OCI-LY1 (cell line): Measurements from ENCODE around the gene TMEM132A.

ENCODE experiments used
- H2AFZ ChIP-seq: fragments of 200-600 bp; sonication (generic), shearing (Covaris generic); 2 replicates; pipeline ENCODE4 v1.6.0; 2014; ENCODE audit warnings: antibody characterized with exemption, mild to moderate bottlenecking, low read length
- H3F3A ChIP-seq: fragments of 200-600 bp; sonication (generic), shearing (Covaris generic); 2 replicates; pipeline ENCODE4 v1.6.0; 2014; ENCODE audit warnings: mild to moderate bottlenecking, antibody characterized with exemption, low read length, moderate library complexity; ENCODE audit not compliant: insufficient read depth
- H3K27ac ChIP-seq: fragments of 200-600 bp; sonication (generic); 2 replicates; pipeline ENCODE4 v1.5.1; 2014; ENCODE audit warnings: low read length, mixed run types, mild to moderate bottlenecking, low read depth; ENCODE audit not compliant: poor library complexity, severe bottlenecking
- H3K27me3 ChIP-seq: fragments of 200-600 bp; sonication (generic); 2 replicates; pipeline ENCODE4 v1.6.0; 2014; ENCODE audit warnings: antibody characterized with exemption, mild to moderate bottlenecking, low read length, moderate library complexity; ENCODE audit not compliant: insufficient read depth
- H3K36me3 ChIP-seq: fragments of 200-600 bp; sonication (generic); 2 replicates; pipeline ENCODE4 v1.6.1; 2014; ENCODE audit warnings: mild to moderate bottlenecking, antibody characterized with exemption, low read length, moderate library complexity, mixed read lengths; ENCODE audit not compliant: insufficient read depth
- H3K4me1 ChIP-seq: fragments of 200-600 bp; sonication (generic); 2 replicates; pipeline ENCODE4 v1.5.1; 2014; ENCODE audit warnings: mild to moderate bottlenecking, low read length, moderate library complexity; ENCODE audit not compliant: insufficient read depth, severe bottlenecking
- H3K4me2 ChIP-seq: fragments of 200-600 bp; sonication (generic), shearing (Covaris generic); 2 replicates; pipeline ENCODE4 v1.6.1; 2014; ENCODE audit warnings: low read length
- H3K4me3 ChIP-seq: fragments of 200-600 bp; sonication (generic); 2 replicates; pipeline ENCODE4 v1.5.1; 2014; ENCODE audit warnings: low read length, low read depth, mild to moderate bottlenecking, mixed read lengths; ENCODE audit not compliant: poor library complexity, severe bottlenecking
- H3K79me2 ChIP-seq: fragments of 200-600 bp; shearing (Covaris generic); 2 replicates; pipeline ENCODE4 v1.6.1; 2016; ENCODE audit warnings: mixed run types, low read length, mixed read lengths; ENCODE audit not compliant: insufficient read depth
- H3K9ac ChIP-seq: fragments of 200-600 bp; sonication (generic), shearing (Covaris generic); 2 replicates; pipeline ENCODE4 v1.6.1; 2014; ENCODE audit warnings: mild to moderate bottlenecking, low read length, mixed read lengths
- H3K9me2 ChIP-seq: fragments of 200-600 bp; sonication (generic), shearing (Covaris generic); 2 replicates; pipeline ENCODE4 v1.6.1; 2014; ENCODE audit warnings: low read depth, mild to moderate bottlenecking, low read length, mixed read lengths
- H3K9me3 ChIP-seq: fragments of 200-600 bp; shearing (Covaris generic); 2 replicates; pipeline ENCODE4 v1.6.1; 2014; ENCODE audit warnings: low read length, mixed read lengths
- H4K20me1 ChIP-seq: fragments of 200-600 bp; sonication (generic), shearing (Covaris generic); 2 replicates; pipeline ENCODE4 v1.6.0; 2016; ENCODE audit warnings: mild to moderate bottlenecking, low read length; ENCODE audit not compliant: insufficient read depth
- CTCF ChIP-seq: fragments of 200-600 bp; sonication (generic), shearing (Covaris generic); IDR thresholded peaks from 2 replicates; pipeline ENCODE4 v1.5.1; 2017; ENCODE audit warnings: mild to moderate bottlenecking, antibody characterized with exemption, low read length, moderate library complexity, mixed read lengths
- EZH2 ChIP-seq: fragments of 200-600 bp; sonication (generic), shearing (Covaris generic); IDR thresholded peaks from 2 replicates; pipeline ENCODE4 v1.8.0; 2017; ENCODE audit warnings: borderline replicate concordance, mixed run types, mild to moderate bottlenecking, antibody characterized with exemption, low read length, moderate library complexity, mixed read lengths

The TMEM132A gene

GRCh38 chr11:60970369-60970774, 46.1 kb downstream of the TMEM132A start:
- no peaks in the 10 kb centered on the region for H4K20me1 ChIP-seq
- H3K79me2 ChIP-seq = no peaks in the 10 kb centered on the region
- H3K27me3 ChIP-seq = peaks cover 17% of the 10 kb centered on the region
- H3K9me2 ChIP-seq = no peaks in the 10 kb centered on the region
- no peaks in the 10 kb centered on the region; the same call in 1 of the 2 replicates for H3K36me3 ChIP-seq
- H3K4me1 ChIP-seq = peaks cover 8% of the 10 kb centered on the region
- no peak overlapping the region for H2AFZ ChIP-seq
- no peaks in the 10 kb centered on the region; the same call in 1 of the 2 replicates for H3K9me3 ChIP-seq
- no peak overlapping the region for H3K9ac ChIP-seq
- no peak overlapping the region for H3K4me2 ChIP-seq
- H3F3A ChIP-seq = no peaks in the 10 kb centered on the region
- TF ChIP-seq EZH2 = no peak
- TF ChIP-seq CTCF = peak; percentile 97
- no peak overlapping the region for H3K4me3 ChIP-seq
- no peak overlapping the region for H3K27ac ChIP-seq

GRCh38 chr11:60970890-60971289, 46.6 kb downstream of the TMEM132A start:
- no peak overlapping the region for H3K4me3 ChIP-seq

GRCh38 chr11:60971520-60971919, 47.3 kb downstream of the TMEM132A start, which contains the start of gene CD6:
TSS of gene CD6 (plus strand) at chr11:60971680. CDS start at chr11:60971866, 186 bp downstream.
- Histone ChIP-seq H3K4me2 (no peak within 1 kb of the TSS; the same call in 1 of the 2 replicates), H3K9me2 (no peaks in the 10 kb centered on the region), H2AFZ (no peak within 1 kb of the TSS), H3K79me2 (no peaks in the 10 kb centered on the region), H3K4me3 (no peak within 1 kb of the TSS), H3F3A (no peaks in the 10 kb centered on the region), H3K36me3 (no peaks in the 10 kb centered on the region; the same call in 1 of the 2 replicates), H3K9me3 (no peaks in the 10 kb centered on the region; the same call in 1 of the 2 replicates), H3K9ac (no peak within 1 kb of the TSS), H4K20me1 (no peaks in the 10 kb centered on the region), H3K27me3 (peaks cover 9% of the 10 kb centered on the region; the same call in 1 of the 2 replicates), H3K4me1 (peaks cover 8% of the 10 kb centered on the region), H3K27ac (no peak within 1 kb of the TSS)
- TF ChIP-seq EZH2 (no peak), CTCF (no peak)

More at GRCh38 chr11:60970890-60971289, 46.6 kb downstream of the TMEM132A start:
- H2AFZ ChIP-seq = no peak overlapping the region
- H3K9me2 ChIP-seq = no peaks in the 10 kb centered on the region
- no peaks in the 10 kb centered on the region; the same call in 1 of the 2 replicates for H3K9me3 ChIP-seq
- no peak overlapping the region for H3K4me2 ChIP-seq
- no peaks in the 10 kb centered on the region for H3K79me2 ChIP-seq
- no peak overlapping the region for H3K27ac ChIP-seq
- no peak for TF ChIP-seq EZH2
- TF ChIP-seq CTCF = no peak
- H4K20me1 ChIP-seq = no peaks in the 10 kb centered on the region
- H3F3A ChIP-seq = no peaks in the 10 kb centered on the region
- H3K4me1 ChIP-seq = peaks cover 8% of the 10 kb centered on the region
- H3K36me3 ChIP-seq = no peaks in the 10 kb centered on the region; the same call in 1 of the 2 replicates
- H3K9ac ChIP-seq = no peak overlapping the region
- peaks cover 14% of the 10 kb centered on the region for H3K27me3 ChIP-seq
